CD4-positive, CD25-positive, alpha-beta regulatory T cell (primary cell): ENCODE results near the gene SH2B3. TPM values are rescaled to one million over a fixed set of nuclear protein-coding genes. Genes with fewer than 3 reads are reported as not detected.

ENCODE experiments used
- ATAC-seq, 2 donors: fragments of 150-1000 bp; cut with Tn5 transposase; one replicate each; pipeline ENCODE4 v1.10.0; 2021; ENCODE audit warnings: low read depth in 2 of 2, moderate number of reproducible peaks in 2 of 2, moderate library complexity in 1 of 2
- DNase-seq, 3 donors: peaks; one replicate each; pipeline versions ENCODE4 v3.0.0 to v3.0.0-alpha.2; 2012 to 2022; ENCODE audit warnings: mixed read lengths in 1 of 3
- H3K27ac ChIP-seq: one replicate; pipeline ENCODE4 v1.7.0; 2013; ENCODE audit warnings: mild to moderate bottlenecking, low read length; ENCODE audit not compliant: insufficient read depth, poor library complexity, severe bottlenecking
- H3K27me3 ChIP-seq: one replicate; pipeline ENCODE4 v1.7.0; 2013; ENCODE audit warnings: low read length; ENCODE audit not compliant: control insufficient read depth, insufficient read depth
- H3K36me3 ChIP-seq: one replicate; pipeline ENCODE4 v1.7.0; 2013; ENCODE audit warnings: mild to moderate bottlenecking, low read length, moderate library complexity; ENCODE audit not compliant: control insufficient read depth, insufficient read depth
- H3K4me1 ChIP-seq: 2 replicates; pipeline ENCODE4 v1.7.0; 2013; ENCODE audit warnings: mild to moderate bottlenecking, low read length; ENCODE audit not compliant: insufficient read depth, control insufficient read depth, poor library complexity, severe bottlenecking
- H3K4me3 ChIP-seq: one replicate; pipeline ENCODE4 v1.7.0; 2013; ENCODE audit warnings: low read depth, mild to moderate bottlenecking, low read length, moderate library complexity
- H3K9me3 ChIP-seq, 2 experiments: 1 replicate in 1 of 2; 2 replicates in 1 of 2; pipeline ENCODE4 v1.7.0; 2013; ENCODE audit warnings: low read length in 2 of 2, mild to moderate bottlenecking in 1 of 2, moderate library complexity in 1 of 2; ENCODE audit not compliant: control insufficient read depth in 2 of 2
- H3K27ac Mint-ChIP-seq, 3 donors: one replicate each; pipeline ENCODE4 v1.8.0; 2020 to 2022; ENCODE audit warnings: mild to moderate bottlenecking in 3 of 3, mixed read lengths in 3 of 3, moderate library complexity in 2 of 3
- H3K27me3 Mint-ChIP-seq: one replicate; pipeline ENCODE4 v1.8.0; 2022; ENCODE audit warnings: mild to moderate bottlenecking, mixed read lengths
- H3K36me3 Mint-ChIP-seq: one replicate; pipeline ENCODE4 v1.8.0; 2020; ENCODE audit warnings: mixed read lengths
- H3K4me1 Mint-ChIP-seq, 4 donors: one replicate each; pipeline ENCODE4 v1.8.0; 2020 to 2022; ENCODE audit warnings: mixed read lengths in 4 of 4, mild to moderate bottlenecking in 1 of 4
- H3K4me3 Mint-ChIP-seq, 4 donors: one replicate each; pipeline ENCODE4 v1.8.0; 2020 to 2022; ENCODE audit warnings: mild to moderate bottlenecking in 4 of 4, mixed read lengths in 4 of 4, moderate library complexity in 3 of 4
- H3K9me3 Mint-ChIP-seq, 7 donors: one replicate each; pipeline ENCODE4 v1.8.0; 2020 to 2022; ENCODE audit warnings: mixed read lengths in 7 of 7, mild to moderate bottlenecking in 3 of 7, moderate library complexity in 2 of 7
- polyA plus RNA-seq, 4 donors: library from polyadenylated mRNA; unstranded; fragments of 300-500 nt; fragmentation: Illumina TruSeq; gene quantifications; one replicate each; pipeline ENCODE4 v1.2.3, GENCODE V29; 2021
- total RNA-seq: library from RNA; stranded (reverse); gene quantifications from one replicate; pipeline ENCODE4 v1.2.3, GENCODE V29; 2022

SH2B3 gene
- total and polyA plus RNA-seq, 5 donors from 2014 or later, result 1.6 to 25.7 (median 3.9) TPM

DNA sequence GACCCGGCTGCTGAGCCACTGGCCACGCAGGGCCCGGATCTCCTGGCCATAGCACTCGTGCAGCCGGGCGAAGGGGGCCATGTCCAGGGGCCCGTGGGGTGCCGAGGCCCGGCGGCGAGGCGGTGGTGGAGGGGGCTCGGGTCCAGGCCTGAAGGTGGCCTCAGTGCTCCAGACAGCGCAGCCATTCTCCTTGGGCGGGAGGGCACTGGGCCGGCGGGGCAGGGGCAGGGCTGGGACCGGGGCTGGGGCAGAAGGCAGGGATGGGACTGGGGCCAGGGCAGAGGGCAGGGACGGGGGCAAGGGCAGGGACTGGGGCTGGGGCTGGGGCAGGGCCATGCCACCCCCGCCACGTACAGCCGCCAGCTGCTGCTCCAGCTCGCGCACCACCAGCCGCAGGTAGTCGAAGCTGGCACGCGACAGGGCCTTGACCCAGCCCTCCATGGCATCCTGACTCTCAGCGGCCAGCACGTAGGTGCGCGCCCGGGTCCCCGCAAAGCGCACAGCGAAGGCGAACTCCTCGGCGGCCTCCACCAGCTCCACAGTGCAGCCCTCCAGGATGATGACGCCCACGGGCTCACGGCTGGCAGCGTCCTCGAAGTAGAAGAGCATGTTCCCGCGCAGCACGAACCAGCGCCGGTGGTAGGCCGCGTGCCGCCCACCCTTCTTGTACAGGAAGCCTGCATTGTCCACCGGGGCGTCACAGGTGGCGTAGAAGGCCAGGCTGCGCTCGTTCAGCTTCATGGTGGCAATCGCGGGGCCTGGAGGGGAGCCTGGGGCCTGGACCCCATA, 42.8 kb upstream of the SH2B3 start:
- Mint-ChIP-seq H3K4me3 (no peak overlapping the region), H3K9me3 (peaks cover 0 to 2% (median 0%) of the 10 kb centered on the region in 7 donors), H3K36me3 (peaks cover 5% of the 10 kb centered on the region), H3K27ac (no peak overlapping the region), H3K27me3 (peaks cover 14% of the 10 kb centered on the region), H3K4me1 (peaks cover 0 to 27% (median 15%) of the 10 kb centered on the region in 4 donors)
- Histone ChIP-seq H3K27me3 (peaks cover 5% of the 10 kb centered on the region), H3K4me3 (no peak overlapping the region), H3K27ac (no peak overlapping the region), H3K36me3 (no peaks in the 10 kb centered on the region), H3K4me1 (peaks cover 1% of the 10 kb centered on the region), H3K9me3 (no peaks in the 10 kb centered on the region)
- no peak for DNase-seq
- no peak for ATAC-seq

DNA sequence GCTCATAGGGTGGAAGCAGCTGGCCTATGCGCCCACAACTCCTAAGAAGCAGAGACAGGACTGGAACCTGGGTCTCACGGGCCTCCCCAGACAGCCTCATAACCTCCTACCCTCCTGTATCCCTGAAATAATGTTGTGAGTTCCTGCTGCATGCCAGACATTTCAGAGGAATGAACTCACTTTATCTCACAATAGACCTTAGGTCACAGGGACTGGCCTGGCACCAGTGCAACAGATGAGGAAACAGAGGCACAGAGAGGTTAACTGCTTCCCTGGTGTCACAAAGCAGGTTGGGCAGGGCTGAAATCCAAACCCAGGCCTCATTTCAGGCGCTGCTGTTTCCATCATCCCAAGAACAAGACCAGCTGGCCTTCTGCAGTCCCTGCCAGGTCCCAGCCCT, 42.1 kb upstream of the SH2B3 start:
- H3K36me3 ChIP-seq, result no peaks in the 10 kb centered on the region
- no peak overlapping the region for H3K4me3 Mint-ChIP-seq
- H3K9me3 ChIP-seq, result no peaks in the 10 kb centered on the region
- DNase-seq (no peak), ATAC-seq (no peak)
- no peak overlapping the region for H3K27ac ChIP-seq
- peaks cover 16% of the 10 kb centered on the region for H3K27me3 Mint-ChIP-seq
- H3K4me1 ChIP-seq, result peaks cover 8% of the 10 kb centered on the region
- H3K9me3 Mint-ChIP-seq, result peaks cover 0 to 2% (median 0%) of the 10 kb centered on the region in 7 donors
- H3K4me3 ChIP-seq, result no peak overlapping the region
- peaks cover 5% of the 10 kb centered on the region for H3K27me3 ChIP-seq
- no peak overlapping the region for H3K27ac Mint-ChIP-seq
- peaks cover 0 to 34% (median 16%) of the 10 kb centered on the region in 4 donors for H3K4me1 Mint-ChIP-seq
- peaks cover 5% of the 10 kb centered on the region for H3K36me3 Mint-ChIP-seq

DNA sequence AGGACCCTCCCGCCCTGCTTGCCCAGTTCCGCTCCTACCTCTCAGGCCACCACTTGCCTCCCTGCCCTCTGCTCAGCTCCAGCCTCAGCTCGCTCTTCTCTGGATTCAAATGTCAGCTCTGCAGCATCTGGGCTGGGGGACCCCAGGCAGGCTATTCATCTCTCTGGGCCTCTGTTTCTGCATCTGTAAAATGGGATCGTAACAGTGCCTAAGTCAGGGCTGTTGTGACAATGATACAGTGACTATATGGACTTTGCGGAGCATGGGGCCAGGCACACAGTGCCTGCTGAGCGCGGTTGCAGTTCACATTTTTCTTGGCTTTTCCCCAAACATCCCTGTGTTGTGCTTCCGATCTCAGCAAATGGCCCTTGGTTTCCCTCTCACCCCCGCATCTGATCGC, 39.6 kb upstream of the SH2B3 start:
- peak overlapping the region in 1 of 4 donors; percentile 60 for H3K4me3 Mint-ChIP-seq
- ATAC-seq, result no peak
- Histone ChIP-seq H3K9me3 (no peaks in the 10 kb centered on the region), H3K27me3 (peaks cover 2% of the 10 kb centered on the region), H3K36me3 (no peaks in the 10 kb centered on the region), H3K27ac (no peak overlapping the region), H3K4me1 (peaks cover 19% of the 10 kb centered on the region), H3K4me3 (no peak overlapping the region)
- peaks cover 0 to 35% (median 18%) of the 10 kb centered on the region in 4 donors for H3K4me1 Mint-ChIP-seq
- H3K27ac Mint-ChIP-seq, result peak overlapping the region in 1 of 3 donors; percentile 73
- peaks cover 12% of the 10 kb centered on the region for H3K27me3 Mint-ChIP-seq
- no peak for DNase-seq
- peaks cover 5% of the 10 kb centered on the region for H3K36me3 Mint-ChIP-seq
- H3K9me3 Mint-ChIP-seq, result peaks cover 0 to 2% (median 0%) of the 10 kb centered on the region in 7 donors

DNA sequence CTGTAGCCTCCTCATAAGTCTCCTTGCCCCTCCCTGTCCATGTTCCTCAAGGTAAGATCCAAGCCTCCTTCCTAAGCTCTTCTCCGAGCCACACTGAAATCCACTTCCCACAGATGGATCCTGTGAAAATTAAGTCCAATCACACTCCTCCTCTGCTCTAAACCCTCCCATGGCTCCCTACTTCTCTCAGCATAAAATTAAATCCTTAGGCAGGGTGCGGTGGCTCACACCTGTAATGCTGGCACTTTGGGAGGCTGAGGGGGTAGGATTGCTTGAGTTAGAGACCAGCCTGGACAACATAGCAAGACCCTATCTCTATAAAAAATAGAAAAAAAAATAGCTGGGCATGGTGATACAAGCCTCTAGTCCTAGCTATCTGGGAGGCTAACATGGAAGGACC, 39.1 kb upstream of the SH2B3 start:
- Mint-ChIP-seq H3K36me3 (peaks cover 5% of the 10 kb centered on the region), H3K27me3 (peaks cover 12% of the 10 kb centered on the region), H3K4me1 (peaks cover 0 to 35% (median 18%) of the 10 kb centered on the region in 4 donors), H3K4me3 (peak overlapping the region in 1 of 4 donors; percentile 60), H3K27ac (peak overlapping the region in 1 of 3 donors; percentile 73), H3K9me3 (peaks cover 0 to 2% (median 0%) of the 10 kb centered on the region in 7 donors)
- ATAC-seq (no peak), DNase-seq (no peak)
- Histone ChIP-seq H3K4me3 (no peak overlapping the region), H3K9me3 (no peaks in the 10 kb centered on the region), H3K36me3 (no peaks in the 10 kb centered on the region), H3K27ac (no peak overlapping the region), H3K4me1 (peaks cover 19% of the 10 kb centered on the region), H3K27me3 (peaks cover 2% of the 10 kb centered on the region)

DNA sequence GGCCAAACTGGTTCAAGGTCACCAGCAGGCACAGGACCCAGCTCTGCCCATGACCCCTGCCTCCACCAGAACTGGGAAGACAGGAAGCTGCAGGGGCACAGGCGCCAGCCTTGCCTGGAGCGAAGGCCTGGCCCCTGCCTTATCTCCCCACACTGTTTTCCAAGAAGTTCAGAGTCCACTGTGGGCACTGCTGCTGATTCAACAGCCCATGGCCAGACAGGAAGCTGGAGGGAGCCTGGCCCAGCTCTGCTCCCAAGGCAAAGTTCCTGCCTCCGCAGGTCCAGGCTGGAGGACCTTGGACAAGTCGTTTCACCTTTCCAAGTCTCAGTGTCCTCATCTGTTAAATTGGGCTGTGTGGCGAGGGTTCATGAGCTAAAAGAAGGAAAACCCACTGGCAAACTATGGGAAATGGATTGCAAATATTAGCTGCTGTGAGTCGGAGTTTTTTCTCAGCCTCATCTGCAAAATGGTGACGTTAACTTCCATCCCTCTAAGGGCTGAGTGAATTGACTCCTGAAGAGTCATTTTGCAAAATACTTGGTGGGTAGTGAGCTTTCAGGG, 38.0 kb upstream of the SH2B3 start:
- Mint-ChIP-seq H3K27me3 (peaks cover 12% of the 10 kb centered on the region), H3K4me1 (peaks cover 0 to 35% (median 18%) of the 10 kb centered on the region in 4 donors), H3K36me3 (no peaks in the 10 kb centered on the region), H3K27ac (peak overlapping the region in 2 of 3 donors; percentile 42 to 73), H3K4me3 (peak overlapping the region; percentile 62 to 90 (median 82)), H3K9me3 (peaks cover 0 to 2% (median 0%) of the 10 kb centered on the region in 7 donors)
- ATAC-seq (no peak), DNase-seq (no peak)
- Histone ChIP-seq H3K27me3 (peaks cover 2% of the 10 kb centered on the region), H3K4me3 (peak overlapping the region; percentile 31), H3K36me3 (no peaks in the 10 kb centered on the region), H3K27ac (no peak overlapping the region), H3K9me3 (no peaks in the 10 kb centered on the region), H3K4me1 (peaks cover 19% of the 10 kb centered on the region)

DNA sequence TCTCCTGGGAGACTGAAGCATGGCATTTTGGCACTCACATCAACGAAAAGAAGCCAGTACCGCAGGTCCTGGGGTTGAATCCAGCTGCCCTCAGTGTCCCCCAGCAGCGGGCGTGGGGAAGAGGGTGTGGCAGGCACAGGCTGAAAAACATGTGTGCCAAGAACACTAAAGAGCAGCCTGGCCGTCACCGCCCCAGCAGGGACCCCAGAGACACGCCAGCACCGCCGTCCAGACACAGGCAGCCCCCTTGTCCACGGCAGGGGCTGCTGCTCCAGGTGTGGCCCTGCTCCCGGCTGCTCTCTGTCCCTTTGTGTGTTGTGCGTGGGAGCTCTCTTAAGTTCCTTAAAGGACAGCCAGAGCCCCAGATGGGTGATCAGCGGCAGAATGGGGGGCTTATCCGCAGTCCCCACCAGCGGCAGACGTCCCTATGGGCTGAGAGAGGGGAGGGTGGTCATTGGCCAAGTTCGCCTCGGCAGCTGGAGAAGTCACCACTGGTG, 37.4 kb upstream of the SH2B3 start:
- ATAC-seq, result peak in 1 of 2 donors; percentile 8

DNA sequence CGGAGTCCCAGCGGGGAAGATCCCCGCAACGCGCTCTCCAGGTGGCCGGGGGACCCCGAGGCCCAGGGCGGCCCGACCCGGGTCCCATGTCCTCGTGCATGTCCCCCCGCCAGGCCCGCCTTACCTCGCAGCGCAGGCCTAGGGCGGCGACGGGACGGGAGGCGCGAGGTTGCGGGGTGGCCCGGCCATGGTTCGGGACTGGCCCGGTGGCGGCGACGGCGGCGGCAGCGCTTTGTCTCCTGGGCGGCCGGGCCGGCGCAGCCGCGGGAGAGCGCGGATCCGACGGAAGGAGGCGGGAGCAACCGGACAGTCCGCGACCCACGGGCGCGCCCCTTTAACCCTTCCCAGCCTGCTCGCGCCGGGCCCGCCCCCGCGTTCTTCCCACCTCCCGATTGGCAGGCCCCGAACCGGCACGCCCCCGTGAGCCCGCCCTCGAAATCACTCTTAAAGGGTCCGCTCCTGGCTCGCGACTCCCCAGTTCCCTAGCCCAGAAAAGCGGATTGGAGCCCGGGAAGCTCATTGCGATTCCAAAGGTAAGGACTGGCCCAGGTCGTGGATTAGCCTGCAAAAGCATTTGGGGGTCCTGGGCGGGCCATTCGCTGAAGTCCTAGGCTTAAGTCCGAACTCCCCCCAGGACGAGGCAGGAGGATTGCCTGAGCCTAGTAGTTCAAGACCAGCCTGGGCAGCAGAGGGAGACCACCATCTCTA, 36.8 kb upstream of the SH2B3 start, which contains the start of gene PHETA1:
TSS of gene PHETA1 (minus strand) at position 308 of the 708 bp plus-strand sequence. CDS start 5,668 bp downstream, outside the sequence.
- Histone ChIP-seq H3K4me1 (peaks cover 19% of the 10 kb centered on the region), H3K27ac (no peak within 1 kb of the TSS), H3K36me3 (no peaks in the 10 kb centered on the region), H3K9me3 (no peaks in the 10 kb centered on the region), H3K4me3 (peak within 1 kb of the TSS; percentile 58), H3K27me3 (peaks cover 2% of the 10 kb centered on the region)
- H3K4me3 Mint-ChIP-seq, result peak within 1 kb of the TSS; percentile 80 to 93 (median 88)
- peak within 1 kb of the TSS in 2 of 3 donors; percentile 32 to 62 for H3K27ac Mint-ChIP-seq
- peaks cover 17% of the 10 kb centered on the region for H3K27me3 Mint-ChIP-seq
- peak; percentile 81 to 83 for ATAC-seq
- DNase-seq, result peak; percentile 52 to 78 (median 64)
- H3K9me3 Mint-ChIP-seq, result peaks cover 0 to 2% (median 0%) of the 10 kb centered on the region in 7 donors
- H3K36me3 Mint-ChIP-seq, result no peaks in the 10 kb centered on the region
- H3K4me1 Mint-ChIP-seq, result peaks cover 0 to 35% (median 18%) of the 10 kb centered on the region in 4 donors

More for the DNA sequence above, 37.4 kb upstream of the SH2B3 start:
- Histone ChIP-seq H3K9me3 (no peaks in the 10 kb centered on the region), H3K4me3 (peak overlapping the region; percentile 48), H3K27me3 (peaks cover 2% of the 10 kb centered on the region), H3K4me1 (peaks cover 19% of the 10 kb centered on the region), H3K27ac (no peak overlapping the region), H3K36me3 (no peaks in the 10 kb centered on the region)
- peak in 1 of 3 donors; percentile 13 for DNase-seq
- H3K4me3 Mint-ChIP-seq, result peak overlapping the region; percentile 62 to 90 (median 82)
- H3K27ac Mint-ChIP-seq, result peak overlapping the region in 1 of 3 donors; percentile 42
- peaks cover 17% of the 10 kb centered on the region for H3K27me3 Mint-ChIP-seq
- H3K36me3 Mint-ChIP-seq, result no peaks in the 10 kb centered on the region
- peaks cover 0 to 35% (median 18%) of the 10 kb centered on the region in 4 donors for H3K4me1 Mint-ChIP-seq
- peaks cover 0 to 2% (median 0%) of the 10 kb centered on the region in 7 donors for H3K9me3 Mint-ChIP-seq
